DMS153 (cell line): Measurements from ENCODE around the gene LACTBL1.

Experiments used
- DNase-seq: peaks from one replicate; lab custom pipeline; 2025; lab: John Stamatoyannopoulos, UW

Gene LACTBL1

DNA sequence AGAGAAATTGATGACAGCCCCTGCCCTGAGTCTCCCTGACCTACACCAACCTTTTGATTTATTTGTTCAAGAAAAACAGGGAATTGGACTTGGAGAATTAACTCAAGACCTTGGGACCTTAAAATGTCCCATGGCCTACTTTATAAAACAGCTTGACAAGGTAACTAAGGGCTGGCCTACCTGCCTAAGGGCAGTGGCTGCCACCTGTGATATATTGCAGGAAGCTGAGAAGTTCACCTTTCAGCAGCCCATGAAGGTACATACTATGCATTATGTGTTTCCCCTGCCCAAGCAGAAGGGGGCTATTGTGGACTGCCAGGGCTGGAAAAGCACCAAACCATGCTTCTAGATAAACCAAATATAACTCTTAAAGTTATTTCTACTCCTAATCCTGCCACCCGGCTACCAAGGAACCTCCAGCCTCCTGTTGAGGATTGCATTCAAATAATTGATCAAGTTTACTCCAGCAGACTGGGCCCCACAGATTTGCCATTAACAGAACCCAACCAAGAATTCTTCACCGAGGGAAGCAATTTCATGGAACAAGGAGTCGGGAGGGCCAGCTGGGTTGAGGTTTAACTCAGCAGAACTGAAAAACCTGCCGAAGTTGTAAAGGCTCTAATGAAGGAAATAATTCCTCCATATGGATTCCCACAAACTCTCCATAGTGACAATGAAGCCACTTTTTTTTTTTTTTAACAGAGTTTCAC, 28.2 kb downstream of the LACTBL1 start:
- no peak for DNase-seq

DNA sequence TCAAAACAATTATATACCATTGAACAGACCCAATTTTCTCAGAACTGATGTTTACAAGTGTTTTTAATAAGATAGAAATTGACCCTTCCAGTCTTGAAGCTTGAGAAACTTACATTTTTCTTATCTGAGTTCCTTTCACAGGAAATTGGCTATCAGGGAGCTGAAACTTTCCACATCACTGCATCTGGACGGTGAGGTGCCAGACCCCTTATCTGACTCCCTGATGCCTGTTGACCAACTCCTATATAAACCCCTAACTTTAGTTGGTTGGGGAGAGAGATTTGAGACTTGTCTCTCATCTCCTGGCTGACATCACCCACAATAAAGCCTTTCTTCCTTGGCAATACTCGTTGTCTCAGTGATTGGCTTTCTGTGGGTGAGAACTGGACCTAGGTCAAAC, 31.4 kb downstream of the LACTBL1 start:
- DNase-seq = no peak

DNA sequence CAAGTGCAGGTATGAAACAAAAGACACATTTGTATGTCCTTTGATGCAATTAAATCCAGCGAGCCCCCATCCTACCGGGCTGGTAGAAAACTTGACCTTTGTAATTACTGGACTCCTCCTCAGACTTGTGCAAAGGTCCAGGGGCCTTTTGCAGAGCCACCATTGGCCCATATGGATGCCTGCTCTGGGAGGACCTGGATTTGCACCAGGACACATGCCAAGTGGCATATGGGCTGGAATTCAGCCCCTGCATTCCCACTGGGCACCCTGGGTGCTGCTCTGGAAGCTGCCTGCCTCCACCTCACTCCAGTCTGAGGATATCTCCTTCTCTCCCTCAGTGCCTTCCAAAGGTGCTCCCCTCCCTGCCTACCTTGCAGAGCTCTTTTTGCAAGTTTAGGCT, 36.0 kb downstream of the LACTBL1 start:
- DNase-seq = no peak

DNA sequence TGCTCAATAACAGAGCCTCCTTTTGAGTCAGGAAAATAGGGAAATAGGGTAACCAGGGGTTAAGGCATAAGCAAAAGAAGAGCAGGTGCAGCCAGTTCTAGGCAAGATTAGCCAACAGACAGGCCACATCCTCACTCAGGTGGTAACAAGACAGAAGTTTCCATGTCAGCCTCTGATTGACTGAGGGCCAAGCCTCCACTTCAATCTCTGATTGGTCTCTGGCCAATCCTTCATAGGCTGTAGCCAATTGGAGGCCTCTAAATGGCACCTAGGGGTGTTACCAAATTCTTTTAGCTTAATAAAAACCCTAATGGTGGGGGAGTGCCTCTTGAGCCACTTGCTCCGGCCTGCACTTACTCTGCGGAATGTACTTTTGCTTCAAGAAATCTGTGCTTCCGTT, 37.2 kb downstream of the LACTBL1 start:
- DNase-seq = no peak

DNA sequence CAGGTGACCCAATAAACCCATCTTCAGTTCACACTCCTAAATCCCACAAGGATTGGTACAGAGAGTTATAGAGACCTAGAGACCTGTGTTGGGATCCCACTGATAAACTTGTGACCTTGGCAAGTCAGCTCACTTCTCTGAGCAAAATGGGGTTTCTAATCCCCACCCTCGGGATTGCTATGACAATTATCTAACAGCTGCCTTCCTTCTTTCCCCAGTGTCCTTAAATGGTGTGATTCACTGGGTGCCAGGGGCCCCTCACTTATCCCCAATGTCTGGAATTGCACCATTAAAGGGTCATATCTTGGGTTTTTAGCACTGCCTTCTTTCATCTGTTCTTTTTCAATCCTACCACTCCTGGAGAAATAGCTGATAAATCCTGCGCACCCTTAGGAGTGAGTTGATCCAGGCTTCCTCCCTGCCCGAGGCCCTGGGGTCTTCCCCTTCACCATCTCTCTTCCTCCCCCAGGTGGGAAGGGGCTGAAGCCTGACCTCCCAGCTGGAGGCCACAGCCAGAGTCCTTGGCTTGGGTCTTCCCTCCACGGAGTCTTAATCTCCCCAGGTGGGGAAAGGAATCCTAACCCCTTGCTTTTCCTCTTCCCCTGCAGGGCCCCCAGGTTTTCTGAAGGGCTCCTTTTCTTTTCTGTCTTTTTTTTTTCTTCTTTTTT, 39.7 kb downstream of the LACTBL1 start:
- no peak for DNase-seq

DNA sequence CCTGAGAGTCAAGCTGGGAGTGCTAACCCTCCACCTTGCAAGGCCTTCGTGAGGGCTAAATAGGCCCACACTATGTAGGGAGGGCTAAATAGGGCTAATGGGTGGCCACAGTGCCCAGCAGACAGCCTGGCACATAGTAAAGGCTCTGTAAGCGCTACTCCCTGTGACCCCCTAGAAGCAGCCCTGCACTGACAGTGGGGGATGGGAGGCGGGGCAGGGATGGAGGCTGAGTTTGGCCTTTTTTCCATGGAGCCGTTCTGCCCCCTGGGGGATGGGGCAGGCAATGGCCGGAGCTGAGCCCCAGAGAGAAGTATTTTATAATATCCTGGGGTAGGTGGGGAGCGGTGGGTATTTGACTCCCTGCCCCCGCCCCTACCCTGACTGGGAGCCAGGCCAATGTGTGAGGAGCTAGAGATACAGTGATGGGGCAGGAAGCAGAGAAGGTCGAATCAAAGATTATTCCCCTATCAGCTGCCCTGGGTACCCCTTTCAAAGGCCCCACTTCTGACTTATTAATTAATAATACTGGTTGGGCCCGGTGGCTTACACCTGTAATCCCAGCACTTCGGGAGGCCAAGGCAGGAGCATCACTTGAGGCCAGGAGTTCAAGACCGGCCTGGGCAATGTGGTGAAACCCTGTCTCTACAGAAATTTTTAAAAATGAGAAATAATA, 42.3 kb downstream of the LACTBL1 start:
- DNase-seq = no peak

DNA sequence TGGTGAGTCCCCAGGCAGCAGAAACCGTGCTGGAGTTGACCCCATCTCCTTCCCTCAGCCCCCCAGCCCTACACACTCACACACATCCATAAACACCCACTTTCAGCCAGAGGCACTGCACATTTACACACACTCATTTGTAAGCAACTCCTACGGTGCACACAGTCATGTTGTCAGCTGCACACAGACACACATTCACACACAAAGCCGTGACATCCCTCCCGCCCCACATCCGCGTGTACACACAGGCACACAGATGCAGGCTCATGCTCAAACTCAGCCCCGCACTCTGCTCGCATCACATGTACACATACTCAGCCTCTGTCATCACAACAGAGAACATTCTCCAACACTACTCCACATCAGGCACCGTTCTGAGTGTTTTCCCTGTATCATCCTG, 47.6 kb downstream of the LACTBL1 start:
- DNase-seq = no peak

DNA sequence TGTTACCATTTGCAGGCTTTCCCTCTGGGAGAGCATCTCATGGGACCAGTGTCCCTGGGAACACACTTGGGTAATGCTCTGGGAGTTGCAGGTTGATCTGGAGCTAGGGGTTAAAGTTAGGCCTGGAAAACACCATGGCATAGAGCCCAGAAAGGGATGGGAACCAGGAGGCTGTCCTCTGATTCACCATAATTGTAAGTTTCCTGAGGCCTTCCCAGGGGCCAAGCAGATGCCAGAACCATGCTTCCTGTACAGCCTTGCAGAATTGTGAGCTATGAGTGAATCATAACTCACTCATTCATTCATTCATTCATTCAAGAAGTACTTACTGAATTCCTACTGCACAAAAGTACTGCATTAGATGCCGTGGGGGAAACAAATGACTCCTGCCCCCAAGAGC, 50.0 kb downstream of the LACTBL1 start:
- DNase-seq = no peak

DNA sequence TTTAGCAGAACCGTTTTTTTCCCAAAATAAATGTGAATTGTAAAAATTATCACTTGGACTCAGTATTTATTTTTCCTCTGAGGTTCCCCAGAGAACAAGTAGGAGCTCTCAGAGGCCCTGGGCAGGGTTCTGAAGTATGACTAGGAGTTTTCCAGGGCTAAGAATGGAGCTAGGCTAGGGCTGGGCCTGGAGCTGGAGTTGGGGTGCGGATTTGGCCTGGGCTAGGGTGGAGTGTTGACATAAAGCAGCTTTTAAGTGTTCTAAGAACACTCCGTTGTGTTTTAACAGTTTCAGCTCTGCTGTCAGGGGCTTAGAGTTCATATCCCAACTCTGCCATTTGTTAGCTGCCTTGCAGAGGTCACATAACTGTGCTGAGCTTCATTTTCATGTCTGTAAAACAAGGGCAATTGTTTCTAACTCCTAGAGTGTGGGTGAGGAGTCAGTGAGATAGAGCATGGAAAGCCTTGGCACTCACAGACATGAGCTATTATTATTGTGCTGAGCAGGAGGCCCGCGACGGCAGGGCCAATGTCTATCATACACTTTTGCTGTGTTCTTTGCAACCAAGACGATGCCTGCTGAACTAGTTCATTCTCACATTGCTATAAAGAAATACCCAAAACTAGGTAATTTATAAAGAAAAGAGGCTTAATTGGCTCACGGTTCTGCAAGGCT, 51.1 kb downstream of the LACTBL1 start:
- no peak for DNase-seq

DNA sequence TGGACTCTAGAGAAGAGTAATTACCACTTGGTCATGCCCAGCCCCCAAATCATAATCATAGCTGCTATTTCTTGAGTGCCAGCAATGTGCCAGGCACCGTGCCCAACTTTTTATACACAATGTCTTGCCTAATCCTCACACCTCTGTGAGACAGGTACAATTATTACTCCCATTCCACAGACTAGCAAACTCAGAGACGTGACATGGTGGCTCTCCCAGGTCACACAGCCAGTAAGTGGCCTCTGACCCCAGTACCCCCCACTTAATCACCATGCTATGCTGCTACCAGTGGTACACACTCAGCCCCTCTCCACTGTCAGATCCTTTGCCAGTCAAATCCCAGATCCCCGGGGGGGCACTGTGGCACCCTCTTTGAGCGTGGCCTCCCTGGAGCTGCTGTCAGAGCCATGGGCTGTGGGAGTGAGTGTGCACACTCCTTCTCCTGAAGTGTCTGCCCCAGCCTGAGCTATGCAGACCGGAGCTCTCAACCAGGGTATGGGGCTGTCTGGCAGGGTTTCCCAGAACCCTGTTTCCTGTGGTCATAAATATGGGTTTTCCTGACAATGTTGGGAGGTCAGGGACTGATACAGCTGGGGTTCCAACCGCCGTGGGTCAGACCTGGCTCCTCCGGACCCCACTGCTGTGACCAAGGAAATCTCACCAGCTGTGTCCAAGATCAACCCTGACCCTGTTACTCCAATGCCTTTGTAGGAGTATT, 51.8 kb downstream of the LACTBL1 start:
- no peak for DNase-seq

DNA sequence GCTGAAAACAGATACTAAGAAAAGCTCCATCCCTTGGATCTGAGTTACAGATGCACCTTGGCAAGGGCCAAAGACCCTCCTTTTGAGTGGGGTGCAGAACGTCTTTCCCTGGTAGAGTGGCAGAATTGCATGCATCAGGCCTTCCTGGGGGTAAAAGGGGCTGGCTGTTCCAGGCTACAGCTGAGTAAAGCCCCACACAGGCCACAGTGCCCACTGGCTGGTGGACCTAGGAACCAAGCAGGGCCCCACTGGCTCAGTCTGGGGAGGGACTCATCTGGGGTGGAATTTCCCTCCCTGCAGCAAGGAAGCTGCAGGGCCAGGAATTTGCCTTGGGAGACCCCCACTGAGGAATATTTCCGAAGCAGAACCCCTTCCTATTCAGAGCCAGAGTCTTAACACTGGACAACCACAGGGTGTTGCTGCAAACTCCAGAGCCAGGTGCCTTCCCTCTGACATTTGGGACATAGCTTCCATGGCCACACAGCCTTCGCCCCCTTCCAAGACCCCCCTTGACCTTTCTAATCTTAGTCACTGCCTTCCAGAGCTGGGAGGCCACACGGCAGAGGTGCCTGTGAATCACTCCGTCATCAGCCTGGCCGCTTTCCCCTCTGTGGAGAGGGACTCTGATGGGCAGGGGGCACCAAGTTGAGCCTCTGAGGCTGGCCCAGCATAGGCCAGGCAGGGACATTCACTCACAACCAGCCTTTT, 52.5 kb downstream of the LACTBL1 start:
- no peak for DNase-seq

DNA sequence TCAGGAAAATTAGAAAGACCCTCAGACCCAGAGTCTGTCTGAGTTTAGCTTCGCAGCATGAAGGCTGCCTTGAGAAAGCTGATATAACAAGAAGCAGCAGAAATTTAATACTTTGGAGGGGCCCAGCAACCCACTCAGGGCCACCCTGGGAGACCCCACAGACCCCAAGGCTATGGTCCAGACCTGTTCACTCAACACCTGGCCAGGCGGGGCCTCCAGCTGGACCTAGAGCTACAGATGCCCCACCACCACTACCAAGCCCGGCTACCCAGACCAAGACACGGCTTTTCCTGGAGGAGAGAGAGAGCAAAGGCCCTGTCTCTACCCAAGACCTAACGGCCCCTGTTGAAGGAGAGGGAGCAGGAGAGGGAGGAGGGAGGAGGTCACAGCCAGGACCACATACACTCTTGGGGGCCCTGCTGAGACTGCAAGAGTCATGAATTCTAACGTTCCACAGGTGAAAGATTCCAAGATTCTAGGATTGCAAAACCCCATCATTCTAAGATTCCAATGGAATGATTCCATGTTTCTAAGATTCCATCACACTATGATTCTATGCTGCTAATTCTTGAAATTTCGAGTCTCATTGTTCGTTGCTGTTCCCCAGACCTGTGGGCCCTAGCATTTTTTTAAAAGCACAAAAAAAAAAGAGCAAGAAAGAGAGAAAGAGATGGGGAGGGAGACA, 53.2 kb downstream of the LACTBL1 start:
- DNase-seq = no peak

DNA sequence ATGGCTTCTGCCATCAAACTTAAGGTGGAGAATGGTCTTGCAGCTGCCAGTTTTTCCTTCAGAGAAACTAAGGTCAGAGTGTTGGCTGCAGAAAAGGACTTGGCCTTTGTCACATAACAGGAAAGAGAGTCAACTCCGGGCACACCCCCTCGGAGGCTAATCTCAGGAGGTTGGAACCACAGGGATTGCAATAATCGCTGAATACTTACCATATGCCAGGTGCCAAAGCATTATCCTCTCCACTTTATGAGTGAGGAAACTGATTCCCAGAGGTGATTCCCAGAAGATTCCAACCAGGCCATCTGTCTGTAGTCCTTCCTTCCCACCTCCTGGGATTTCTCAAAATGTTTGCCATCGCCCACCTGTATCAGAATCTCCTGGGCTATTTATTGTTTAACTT, 54.0 kb downstream of the LACTBL1 start:
- no peak for DNase-seq

DNA sequence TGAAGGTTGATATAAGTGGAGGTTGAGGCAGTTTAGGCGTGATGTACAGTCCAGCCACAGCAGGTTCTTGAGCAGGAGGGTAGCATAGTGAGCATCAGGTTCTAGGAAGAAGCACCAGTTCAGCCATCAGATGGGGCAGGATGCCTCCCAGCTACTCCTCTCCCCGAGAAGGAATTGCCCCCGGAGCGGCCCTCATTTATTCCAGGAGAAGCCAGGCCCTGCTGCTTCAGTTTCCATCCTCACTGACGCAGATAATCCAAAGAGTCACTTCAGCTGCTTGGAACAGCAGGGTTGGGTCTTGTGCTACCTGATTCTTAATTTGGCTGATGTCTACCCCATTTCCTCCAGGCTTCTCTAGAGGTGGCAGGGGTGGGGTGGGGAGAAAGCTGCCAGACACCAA, 54.7 kb downstream of the LACTBL1 start:
- no peak for DNase-seq

DNA sequence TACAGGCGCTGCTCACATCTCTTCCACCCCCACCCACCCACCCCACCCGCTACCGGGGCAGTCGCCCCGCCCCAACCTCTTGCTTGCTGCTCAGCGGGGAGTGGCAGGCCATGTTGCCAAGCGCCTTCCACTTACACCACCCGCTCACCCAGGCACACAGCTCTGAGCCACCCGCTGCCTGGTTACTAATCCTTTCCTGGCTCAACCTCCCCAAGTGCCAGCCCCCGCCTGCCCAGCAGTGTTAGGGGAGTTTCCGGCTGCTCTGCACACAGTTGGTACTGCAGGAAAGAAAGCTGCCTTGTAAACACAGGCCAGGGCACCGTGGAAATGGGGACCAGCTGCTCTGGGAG, 56.2 kb downstream of the LACTBL1 start:
- peak; percentile 63 for DNase-seq

DNA sequence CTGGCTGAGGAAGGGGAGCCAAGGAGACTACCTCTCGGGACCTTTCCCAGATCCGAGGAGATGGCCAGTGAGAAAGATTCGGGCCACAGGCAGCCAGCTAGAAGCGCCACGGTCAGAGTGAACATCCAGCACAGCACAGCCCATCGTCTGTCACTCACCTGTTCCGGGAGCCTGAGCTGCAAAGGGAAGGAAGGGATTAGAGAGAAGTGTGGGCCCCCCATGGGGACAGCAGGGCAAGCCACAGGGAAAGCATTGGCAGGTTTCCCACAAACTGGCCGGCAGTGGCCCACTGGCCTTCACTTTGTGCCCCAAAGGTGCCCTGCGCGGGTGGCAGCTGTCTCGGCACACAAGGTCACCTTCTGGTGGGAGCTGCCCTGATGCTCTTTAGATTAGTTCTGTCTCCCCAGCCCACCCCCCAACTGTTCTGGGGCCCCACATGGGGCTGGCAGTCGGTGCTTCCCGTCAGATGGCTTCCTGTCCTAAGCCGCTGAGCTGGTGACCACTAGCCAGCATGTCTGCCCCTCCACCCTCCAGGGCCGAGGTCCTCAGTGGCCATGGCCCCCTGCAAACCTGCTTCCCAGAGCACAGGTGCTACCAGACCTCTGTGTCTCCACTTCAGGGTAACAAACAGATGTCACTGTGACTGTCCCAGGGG, 56.7 kb downstream of the LACTBL1 start:
- DNase-seq = no peak

DNA sequence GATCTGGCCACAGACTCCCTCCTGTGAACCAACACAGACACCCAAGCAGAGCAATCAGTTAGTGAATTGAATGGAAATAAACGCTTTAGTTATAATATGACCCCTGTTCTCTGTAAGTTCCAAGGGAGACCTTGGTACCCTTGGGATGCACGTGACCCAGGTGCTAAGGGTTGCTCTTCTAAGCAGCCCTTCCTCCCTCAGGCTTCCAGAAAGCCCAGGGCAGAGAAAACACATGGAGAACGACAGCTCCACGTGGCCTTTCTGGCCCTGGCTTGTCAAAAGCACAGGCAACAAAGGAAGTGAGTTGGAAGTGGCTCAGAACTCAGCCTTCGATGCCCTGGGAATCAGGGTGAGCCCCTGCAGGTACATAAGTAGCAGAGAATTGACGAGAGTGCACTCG, 57.4 kb downstream of the LACTBL1 start:
- no peak for DNase-seq

DNA sequence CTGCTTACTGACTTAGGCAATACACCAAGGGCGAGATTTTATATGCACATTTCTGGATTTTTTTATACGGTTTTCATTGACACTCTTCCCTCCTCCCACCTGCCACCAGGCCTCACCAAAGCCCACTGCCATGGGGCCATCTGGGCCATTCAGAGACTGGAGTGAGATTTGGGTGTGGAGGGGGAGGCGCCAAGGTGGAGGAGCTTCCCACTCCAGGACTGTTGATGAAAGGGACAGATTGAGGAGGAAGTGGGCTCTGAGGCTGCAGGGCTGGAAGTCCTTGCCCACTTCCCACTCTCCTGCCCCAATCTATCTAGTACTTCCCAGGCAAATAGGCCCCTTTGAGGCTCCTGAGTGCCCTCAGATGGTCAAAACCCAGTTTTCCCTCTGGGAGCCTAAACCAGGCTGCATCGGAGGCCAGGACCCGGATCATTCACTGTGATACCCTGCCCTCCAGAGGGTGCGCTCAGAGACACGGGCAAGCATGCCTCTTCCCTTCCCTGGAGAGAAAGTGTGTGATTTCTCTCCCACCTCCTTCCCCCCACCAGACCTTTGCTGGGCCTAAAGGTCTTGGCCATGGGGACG, 57.9 kb downstream of the LACTBL1 start:
- no peak for DNase-seq

DNA sequence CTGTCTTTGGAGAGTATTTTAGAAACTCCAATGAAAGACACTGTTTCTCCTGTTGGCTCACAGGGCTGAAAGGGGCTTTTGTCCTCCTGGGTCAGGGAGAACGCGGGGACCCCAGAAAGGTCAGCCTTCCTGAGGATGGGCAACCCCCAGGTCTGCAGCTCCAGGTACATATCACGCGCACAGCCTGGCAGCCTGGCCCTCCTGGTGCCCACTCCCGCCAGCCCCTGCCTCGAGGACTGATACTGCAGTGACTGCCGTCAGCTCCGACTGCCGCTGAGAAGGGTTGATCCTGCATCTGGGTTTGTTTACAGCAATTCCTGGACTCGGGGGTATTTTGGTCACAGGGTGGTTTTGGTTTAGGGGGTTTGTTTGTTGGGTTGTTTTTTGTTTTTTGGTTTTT, 58.5 kb downstream of the LACTBL1 start:
- no peak for DNase-seq
